Measurements from ENCODE around the gene DNAJC6. TPM values are rescaled to one million over a fixed set of nuclear protein-coding genes. Genes with fewer than 3 reads are reported as not detected.

The DNAJC6 gene
- total RNA-seq, 1 experiment from 2014 or later, result 6.2 TPM

DNA sequence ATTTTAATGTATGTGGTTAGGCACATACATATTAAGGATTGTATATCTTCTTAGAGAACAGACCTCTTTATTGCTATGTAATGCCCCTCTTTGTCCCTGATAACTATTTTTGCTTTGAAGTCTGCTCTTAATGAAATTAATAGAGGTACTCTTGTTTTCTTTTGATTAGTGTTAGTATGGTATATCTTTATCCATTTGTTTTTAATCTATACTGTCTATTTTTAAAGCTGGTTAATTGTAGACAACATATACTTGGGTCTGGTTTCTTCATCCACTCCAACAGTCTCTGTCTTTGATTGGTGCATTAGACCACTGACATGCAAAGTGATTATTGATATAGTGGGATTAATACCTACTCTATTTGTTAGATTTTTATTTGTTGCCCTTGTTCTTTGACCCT is 147.1 kb downstream of the DNAJC6 start:
- DNase-seq, result no peak
- H3K4me1 Mint-ChIP-seq (ENCODE audit: low read depth, unreplicated experiment), result no peaks in the 10 kb centered on the region
- H3K27me3 Mint-ChIP-seq (ENCODE audit: insufficient read depth, unreplicated experiment), result no peaks in the 10 kb centered on the region
- no TSS peak for BruUV-seq (replicated peaks)
- Histone ChIP-seq H3K4me3 (ENCODE audit: low read depth, low read length) (no peak overlapping the region), H3K4me1 (no peaks in the 10 kb centered on the region), H3K27me3 (replicated peaks; ENCODE audit: control insufficient read depth, insufficient read depth, low read length) (no peaks in the 10 kb centered on the region), H3K36me3 (ENCODE audit: control insufficient read depth, insufficient read depth, low read length) (no peaks in the 10 kb centered on the region), H3K9me3 (no peaks in the 10 kb centered on the region)
- POLR2A ChIA-PET, result no interaction called here
- H3K9me3 Mint-ChIP-seq (ENCODE audit: unreplicated experiment), result peaks cover 10% of the 10 kb centered on the region
- intact Hi-C loops (cut with micrococcal nuclease; ENCODE audit: unreplicated experiment), result no loop called here
- no peak overlapping the region for H3K4me3 Mint-ChIP-seq (ENCODE audit: unreplicated experiment)
- TF ChIP-seq, protein P1, sequence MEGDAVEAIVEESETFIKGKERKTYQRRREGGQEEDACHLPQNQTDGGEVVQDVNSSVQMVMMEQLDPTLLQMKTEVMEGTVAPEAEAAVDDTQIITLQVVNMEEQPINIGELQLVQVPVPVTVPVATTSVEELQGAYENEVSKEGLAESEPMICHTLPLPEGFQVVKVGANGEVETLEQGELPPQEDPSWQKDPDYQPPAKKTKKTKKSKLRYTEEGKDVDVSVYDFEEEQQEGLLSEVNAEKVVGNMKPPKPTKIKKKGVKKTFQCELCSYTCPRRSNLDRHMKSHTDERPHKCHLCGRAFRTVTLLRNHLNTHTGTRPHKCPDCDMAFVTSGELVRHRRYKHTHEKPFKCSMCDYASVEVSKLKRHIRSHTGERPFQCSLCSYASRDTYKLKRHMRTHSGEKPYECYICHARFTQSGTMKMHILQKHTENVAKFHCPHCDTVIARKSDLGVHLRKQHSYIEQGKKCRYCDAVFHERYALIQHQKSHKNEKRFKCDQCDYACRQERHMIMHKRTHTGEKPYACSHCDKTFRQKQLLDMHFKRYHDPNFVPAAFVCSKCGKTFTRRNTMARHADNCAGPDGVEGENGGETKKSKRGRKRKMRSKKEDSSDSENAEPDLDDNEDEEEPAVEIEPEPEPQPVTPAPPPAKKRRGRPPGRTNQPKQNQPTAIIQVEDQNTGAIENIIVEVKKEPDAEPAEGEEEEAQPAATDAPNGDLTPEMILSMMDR (IDR thresholded peaks at IDR 0.05; ENCODE audit: insufficient read depth in 1 of 2, low read depth in 1 of 2, low read length in 1 of 2, severe bottlenecking in 1 of 2, unreplicated experiment in 1 of 2), result no peak
- CTCF ChIA-PET, result no interaction called here
- H3K36me3 Mint-ChIP-seq (ENCODE audit: insufficient read depth, unreplicated experiment), result no peaks in the 10 kb centered on the region
- no peak overlapping the region for H3K27ac Mint-ChIP-seq (ENCODE audit: unreplicated experiment)

DNA sequence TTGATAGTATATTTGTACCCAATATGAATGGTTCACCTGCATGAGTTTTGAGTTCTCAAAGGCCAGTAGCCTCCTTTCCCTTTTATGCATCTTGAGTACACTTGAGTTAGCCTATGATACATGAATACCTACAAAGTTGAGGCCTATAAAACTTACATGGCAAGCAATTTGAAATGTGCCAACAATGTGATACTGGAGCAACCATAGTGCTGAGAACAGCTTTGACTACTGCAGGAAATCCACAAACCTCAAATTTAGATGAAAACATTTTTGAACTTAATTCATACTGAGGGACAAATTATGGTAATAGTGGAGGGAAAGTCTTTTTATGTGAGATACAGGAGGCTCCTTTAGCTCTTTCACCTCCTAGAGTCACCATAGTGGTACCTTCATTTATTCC is 148.5 kb downstream of the DNAJC6 start:
- Mint-ChIP-seq H3K4me1 (ENCODE audit: low read depth, unreplicated experiment) (no peaks in the 10 kb centered on the region), H3K4me3 (ENCODE audit: unreplicated experiment) (no peak overlapping the region), H3K36me3 (ENCODE audit: insufficient read depth, unreplicated experiment) (no peaks in the 10 kb centered on the region), H3K9me3 (ENCODE audit: unreplicated experiment) (peaks cover 10% of the 10 kb centered on the region), H3K27me3 (ENCODE audit: insufficient read depth, unreplicated experiment) (no peaks in the 10 kb centered on the region), H3K27ac (ENCODE audit: unreplicated experiment) (no peak overlapping the region)
- DNase-seq, result no peak
- TF ChIP-seq, protein P1 (IDR thresholded peaks at IDR 0.05; ENCODE audit: insufficient read depth in 1 of 2, low read depth in 1 of 2, low read length in 1 of 2, severe bottlenecking in 1 of 2, unreplicated experiment in 1 of 2), result no peak
- no peak overlapping the region for H3K4me3 ChIP-seq (ENCODE audit: low read depth, low read length)
- H3K9me3 ChIP-seq, result no peaks in the 10 kb centered on the region
- no peaks in the 10 kb centered on the region for H3K4me1 ChIP-seq
- no peaks in the 10 kb centered on the region for H3K27me3 ChIP-seq (replicated peaks; ENCODE audit: control insufficient read depth, insufficient read depth, low read length)
- POLR2A ChIA-PET, result no interaction called here
- intact Hi-C loops (cut with micrococcal nuclease; ENCODE audit: unreplicated experiment), result no loop called here
- BruUV-seq (replicated peaks), result no TSS peak
- CTCF ChIA-PET, result interaction anchor here (1.1 kb wide), 1 partner anchor 10 kb away, joined by 3 read pairs; no protein-coding TSS in a partner anchor
- no peaks in the 10 kb centered on the region for H3K36me3 ChIP-seq (ENCODE audit: control insufficient read depth, insufficient read depth, low read length)

DNA sequence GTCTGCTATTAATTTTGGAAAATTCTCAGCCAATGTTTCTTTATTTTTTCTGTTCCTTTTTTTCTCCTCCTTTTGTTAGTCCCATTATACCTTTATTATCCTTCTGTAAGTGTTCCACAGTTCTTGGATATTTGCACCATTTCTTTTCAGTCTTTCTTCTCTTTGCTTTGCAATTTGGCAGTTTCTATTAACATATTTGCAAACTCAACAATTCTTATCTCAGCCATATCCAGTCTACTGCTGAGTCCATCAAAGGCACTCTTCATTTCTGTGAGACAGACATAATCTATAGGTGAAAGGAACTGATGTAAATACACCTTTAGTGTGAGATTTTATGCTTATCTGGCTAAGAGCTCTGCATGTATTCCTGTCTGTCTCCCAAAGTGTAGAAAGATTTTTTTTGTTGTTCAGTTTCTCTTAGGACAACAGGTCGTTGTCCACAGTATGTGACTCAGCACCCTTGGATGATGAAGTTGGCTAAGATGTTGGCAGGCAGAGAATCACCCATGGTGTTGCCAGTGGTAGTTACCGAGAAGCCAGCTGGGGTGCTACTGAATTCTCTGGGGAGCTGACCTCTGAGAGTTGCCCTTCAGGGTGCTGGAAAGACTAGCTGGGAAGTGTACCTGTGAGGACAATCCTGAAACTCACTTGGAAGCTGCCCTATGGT is 149.5 kb downstream of the DNAJC6 start:
- DNase-seq, result no peak
- Mint-ChIP-seq H3K4me1 (ENCODE audit: low read depth, unreplicated experiment) (no peaks in the 10 kb centered on the region), H3K9me3 (ENCODE audit: unreplicated experiment) (peaks cover 10% of the 10 kb centered on the region), H3K27me3 (ENCODE audit: insufficient read depth, unreplicated experiment) (no peaks in the 10 kb centered on the region), H3K36me3 (ENCODE audit: insufficient read depth, unreplicated experiment) (no peaks in the 10 kb centered on the region), H3K4me3 (ENCODE audit: unreplicated experiment) (no peak overlapping the region), H3K27ac (ENCODE audit: unreplicated experiment) (no peak overlapping the region)
- TF ChIP-seq, protein P1 (IDR thresholded peaks at IDR 0.05; ENCODE audit: insufficient read depth in 1 of 2, low read depth in 1 of 2, low read length in 1 of 2, severe bottlenecking in 1 of 2, unreplicated experiment in 1 of 2), result no peak
- intact Hi-C loops (cut with micrococcal nuclease; ENCODE audit: unreplicated experiment), result no loop called here
- Histone ChIP-seq H3K27me3 (replicated peaks; ENCODE audit: control insufficient read depth, insufficient read depth, low read length) (no peaks in the 10 kb centered on the region), H3K36me3 (ENCODE audit: control insufficient read depth, insufficient read depth, low read length) (no peaks in the 10 kb centered on the region), H3K4me3 (ENCODE audit: low read depth, low read length) (no peak overlapping the region), H3K9me3 (no peaks in the 10 kb centered on the region), H3K4me1 (no peaks in the 10 kb centered on the region)
- POLR2A ChIA-PET, result no interaction called here
- BruUV-seq (replicated peaks), result no TSS peak
- CTCF ChIA-PET, result interaction anchor here (0.5 to 1.4 kb wide), 10 partner anchors 9 to 243 kb away, joined by 3 to 14 read pairs (median 4); partner anchors contain the start of genes LEPR and LEPROT

Data from Caco-2 (cell line).